ENCODE results near the gene GRM4.

GRM4 gene

DNA sequence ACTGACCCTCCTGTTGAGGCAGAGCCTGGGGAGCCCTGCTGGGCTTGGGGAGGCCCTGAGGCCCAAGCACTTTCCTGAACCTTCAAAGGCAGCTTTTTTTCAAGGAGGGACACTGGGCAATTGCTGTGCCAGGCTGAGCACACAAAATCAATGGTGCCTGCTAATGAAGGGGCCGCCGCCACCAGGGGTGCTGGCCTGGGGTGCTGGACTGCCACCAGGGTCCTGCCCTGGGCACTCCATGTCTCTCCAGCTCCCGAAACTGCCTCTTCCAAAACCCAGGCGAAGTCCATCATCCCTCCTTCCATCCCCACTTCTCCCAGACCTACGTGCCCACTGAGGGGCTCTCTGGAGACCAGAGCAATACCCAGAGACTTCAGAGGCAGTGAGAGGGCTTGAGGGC, 145.6 kb downstream of the GRM4 start:
- no peaks in the 10 kb centered on the region for H3K79me2 ChIP-seq (ENCODE audit: low read length)
- no peaks in the 10 kb centered on the region for H3K9me3 ChIP-seq (replicated peaks; ENCODE audit: insufficient read depth, low read length)
- no peak overlapping the region for H3K4me3 ChIP-seq (ENCODE audit: low read length)
- no peaks in the 10 kb centered on the region for H3F3A ChIP-seq (ENCODE audit: insufficient read depth, low read length)
- TF ChIP-seq CTCF (IDR thresholded peaks at IDR 0.05; ENCODE audit: low read length) (no peak), EZH2 (optimal IDR thresholded peaks at IDR 0.05; ENCODE audit: low read depth, low read length) (no peak), EZH2phosphoT487 (IDR thresholded peaks at IDR 0.05; ENCODE audit: low read length) (no peak)
- no peak overlapping the region for H3K9ac ChIP-seq (ENCODE audit: low read length)
- H3K27me3 ChIP-seq (replicated peaks; ENCODE audit: insufficient read depth, low read length), result peaks cover 57% of the 10 kb centered on the region
- H3K4me2 ChIP-seq (ENCODE audit: low read depth, low read length), result no peak overlapping the region
- H3K36me3 ChIP-seq (replicated peaks; ENCODE audit: insufficient read depth, low read length), result no peaks in the 10 kb centered on the region
- H3K4me1 ChIP-seq (ENCODE audit: low read length), result no peaks in the 10 kb centered on the region
- H4K20me1 ChIP-seq (ENCODE audit: insufficient read depth, low read length), result no peaks in the 10 kb centered on the region
- no peaks in the 10 kb centered on the region for H3K9me2 ChIP-seq (replicated peaks; ENCODE audit: insufficient read depth, low read length)
- DNase-seq, result no peak
- H3K27ac ChIP-seq (ENCODE audit: low read length), result no peak overlapping the region
- no peak overlapping the region for H2AFZ ChIP-seq (ENCODE audit: low read length)

GRCh38 chr6:33999567-33999966, 146.3 kb downstream of the GRM4 start:
- peaks cover 55% of the 10 kb centered on the region for H3K27me3 ChIP-seq (replicated peaks; ENCODE audit: insufficient read depth, low read length)
- no peaks in the 10 kb centered on the region for H4K20me1 ChIP-seq (ENCODE audit: insufficient read depth, low read length)
- H3K27ac ChIP-seq (ENCODE audit: low read length), result no peak overlapping the region
- no peaks in the 10 kb centered on the region for H3F3A ChIP-seq (ENCODE audit: insufficient read depth, low read length)
- no peak overlapping the region for H3K4me2 ChIP-seq (ENCODE audit: low read depth, low read length)
- no peaks in the 10 kb centered on the region for H3K4me1 ChIP-seq (ENCODE audit: low read length)
- H3K36me3 ChIP-seq (replicated peaks; ENCODE audit: insufficient read depth, low read length), result no peaks in the 10 kb centered on the region
- no peaks in the 10 kb centered on the region for H3K79me2 ChIP-seq (ENCODE audit: low read length)
- H3K4me3 ChIP-seq (ENCODE audit: low read length), result no peak overlapping the region
- no peaks in the 10 kb centered on the region for H3K9me3 ChIP-seq (replicated peaks; ENCODE audit: insufficient read depth, low read length)
- no peak for DNase-seq
- H3K9ac ChIP-seq (ENCODE audit: low read length), result no peak overlapping the region
- H3K9me2 ChIP-seq (replicated peaks; ENCODE audit: insufficient read depth, low read length), result no peaks in the 10 kb centered on the region
- TF ChIP-seq EZH2 (optimal IDR thresholded peaks at IDR 0.05; ENCODE audit: low read depth, low read length) (no peak), EZH2phosphoT487 (IDR thresholded peaks at IDR 0.05; ENCODE audit: low read length) (no peak), CTCF (IDR thresholded peaks at IDR 0.05; ENCODE audit: low read length) (no peak)
- no peak overlapping the region for H2AFZ ChIP-seq (ENCODE audit: low read length)

DNA sequence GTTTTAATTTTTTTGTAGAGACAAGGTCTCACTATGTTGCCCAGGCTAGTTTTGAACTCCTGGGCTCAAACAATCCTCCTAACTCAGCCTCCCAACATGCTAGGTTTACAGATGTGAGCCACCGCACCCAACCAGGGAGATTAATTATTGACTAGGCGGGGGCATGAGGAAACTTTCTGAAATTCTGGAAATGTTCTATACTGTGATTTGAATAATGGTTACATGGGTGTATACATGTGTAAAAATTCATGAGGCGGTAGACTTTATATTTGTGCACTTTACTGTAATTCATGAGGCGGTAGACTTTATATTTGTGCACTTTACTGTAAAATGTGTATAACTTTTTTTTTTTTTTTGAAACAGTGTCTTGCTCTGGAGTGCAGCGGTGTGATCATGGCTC, 147.2 kb downstream of the GRM4 start:
- no peak for TF ChIP-seq CTCF (IDR thresholded peaks at IDR 0.05; ENCODE audit: low read length)
- no peak for TF ChIP-seq EZH2 (optimal IDR thresholded peaks at IDR 0.05; ENCODE audit: low read depth, low read length)
- TF ChIP-seq EZH2phosphoT487 (IDR thresholded peaks at IDR 0.05; ENCODE audit: low read length), result no peak
- no peak overlapping the region for H3K27ac ChIP-seq (ENCODE audit: low read length)
- H3K79me2 ChIP-seq (ENCODE audit: low read length), result no peaks in the 10 kb centered on the region

More for the DNA sequence above, 147.2 kb downstream of the GRM4 start:
- no peaks in the 10 kb centered on the region for H3K9me2 ChIP-seq (replicated peaks; ENCODE audit: insufficient read depth, low read length)
- no peak overlapping the region for H3K4me3 ChIP-seq (ENCODE audit: low read length)
- H3K27me3 ChIP-seq (replicated peaks; ENCODE audit: insufficient read depth, low read length), result peaks cover 64% of the 10 kb centered on the region
- no peaks in the 10 kb centered on the region for H3K4me1 ChIP-seq (ENCODE audit: low read length)
- H3K9ac ChIP-seq (ENCODE audit: low read length), result no peak overlapping the region
- no peak overlapping the region for H2AFZ ChIP-seq (ENCODE audit: low read length)
- no peaks in the 10 kb centered on the region for H3K9me3 ChIP-seq (replicated peaks; ENCODE audit: insufficient read depth, low read length)
- H3F3A ChIP-seq (ENCODE audit: insufficient read depth, low read length), result no peaks in the 10 kb centered on the region
- no peaks in the 10 kb centered on the region for H4K20me1 ChIP-seq (ENCODE audit: insufficient read depth, low read length)
- no peaks in the 10 kb centered on the region for H3K36me3 ChIP-seq (replicated peaks; ENCODE audit: insufficient read depth, low read length)
- DNase-seq, result no peak
- no peak overlapping the region for H3K4me2 ChIP-seq (ENCODE audit: low read depth, low read length)
